ENCODE measurements around the gene GPR132.

DNA sequence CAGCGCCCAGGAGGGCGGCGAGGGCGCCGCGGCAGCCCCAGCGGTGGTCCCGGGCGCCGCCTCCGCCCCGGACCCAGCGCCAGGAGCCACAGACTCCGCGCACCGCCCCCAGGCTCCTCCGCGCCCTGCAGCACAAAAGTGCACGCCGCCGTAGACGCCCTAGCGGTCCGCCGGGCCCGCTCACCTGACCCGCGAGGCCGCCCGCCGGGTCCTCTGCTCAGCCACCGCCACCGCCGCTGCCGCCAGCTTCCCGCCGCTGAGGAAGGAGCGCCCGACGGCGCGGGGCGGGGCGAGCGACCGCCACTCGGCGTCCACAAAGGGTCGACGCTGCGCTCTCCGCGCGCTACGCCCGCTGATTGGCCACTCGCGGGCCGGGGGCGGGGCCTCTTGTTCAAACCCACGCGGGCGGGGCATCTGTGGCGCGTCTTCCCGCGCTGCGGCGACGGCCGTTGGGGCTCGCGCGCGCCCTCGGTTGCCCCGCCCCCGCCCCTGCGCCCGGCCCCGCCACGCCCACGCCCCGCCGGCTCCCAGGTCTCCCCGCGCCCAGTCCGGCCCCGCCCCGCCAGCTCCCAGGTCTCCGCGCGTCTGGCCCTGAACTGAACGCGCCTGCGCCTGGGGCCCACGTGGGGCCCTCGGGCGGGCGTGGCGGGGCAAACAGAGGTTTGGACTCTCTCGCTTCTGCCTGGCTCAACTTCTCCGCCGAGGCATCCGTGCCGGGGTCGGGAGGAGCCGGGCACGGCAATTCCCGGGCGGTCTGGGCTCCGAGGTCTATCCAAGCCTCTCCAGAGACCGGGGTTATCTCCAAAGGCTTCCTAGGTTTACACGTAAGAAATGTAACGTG, 44.2 kb downstream of the GPR132 start, which contains the start of gene CDCA4:
- TF ChIP-seq CTCF (optimal IDR thresholded peaks at IDR 0.05 in 1 of 3, IDR thresholded peaks at IDR 0.05 in 1 of 3, conservative IDR thresholded peaks at IDR 0.05 in 1 of 3; ENCODE audit: extremely low read depth in 1 of 3, insufficient read depth in 2 of 3, low read length in 3 of 3), result no peak
- no peak for TF ChIP-seq EZH2 (IDR thresholded peaks at IDR 0.05; ENCODE audit: low read length)
